Hepatocyte (in vitro differentiated cells): ENCODE results near the gene TENM4.

Source experiments
- CTCF ChIP-seq: fragments of 200-600 bp; sonication (generic); IDR thresholded peaks from 2 replicates; pipeline ENCODE4 v1.5.1; 2016; ENCODE audit warnings: antibody characterized with exemption, mild to moderate bottlenecking; ENCODE audit not compliant: poor library complexity
- EZH2 ChIP-seq: fragments of 200-600 bp; sonication (generic); IDR thresholded peaks from 2 replicates; pipeline ENCODE4 v1.6.1; 2016; ENCODE audit warnings: antibody characterized with exemption, mild to moderate bottlenecking, borderline replicate concordance
- EZH2phosphoT487 ChIP-seq: fragments of 200-600 bp; sonication (generic); IDR thresholded peaks from one replicate; pipeline ENCODE4 v1.6.1; 2018; ENCODE audit warnings: antibody characterized with exemption, mild to moderate bottlenecking, low read depth, moderate library complexity; ENCODE audit not compliant: unreplicated experiment, severe bottlenecking

GRCh38 chr11:79060081-79060953 is 380.5 kb downstream of the TENM4 start:
- TF ChIP-seq CTCF (no peak), EZH2 (no peak), EZH2phosphoT487 (no peak)
